ENCODE data around the gene PLXDC2.

PLXDC2 gene

GRCh38 chr10:19862811-19863515, 46.7 kb downstream of the PLXDC2 start:
- no peak for DNase-seq

GRCh38 chr10:19865676-19866075, 49.4 kb downstream of the PLXDC2 start:
- no peak for DNase-seq

GRCh38 chr10:19869370-19869769, 53.1 kb downstream of the PLXDC2 start:
- no peak for DNase-seq

- DNase-seq, result no peak
These were observed 56.5 kb downstream of the PLXDC2 start for GRCh38 chr10:19872504-19873271.

DNA sequence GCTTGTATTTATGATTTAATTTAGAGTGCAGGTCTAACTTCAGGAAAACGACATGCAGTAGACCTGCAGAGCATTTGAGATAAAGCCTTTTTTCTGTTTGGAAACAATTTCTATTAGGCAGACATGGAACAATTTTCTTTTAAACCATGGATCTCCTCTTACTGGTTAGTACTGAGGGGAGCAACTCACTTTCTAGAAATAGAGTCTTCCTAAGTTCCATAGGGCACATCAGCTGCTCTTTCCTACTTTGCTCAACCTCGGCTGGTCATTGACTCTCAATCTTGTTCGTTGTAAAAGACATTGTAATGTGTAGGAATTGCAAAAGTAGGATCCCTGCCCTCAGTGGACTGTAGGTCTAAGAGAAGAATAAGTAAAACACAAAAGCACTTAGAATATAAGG, 58.0 kb downstream of the PLXDC2 start:
- DNase-seq, result no peak

GRCh38 chr10:19874791-19875190, 58.6 kb downstream of the PLXDC2 start:
- no peak for DNase-seq

DNA sequence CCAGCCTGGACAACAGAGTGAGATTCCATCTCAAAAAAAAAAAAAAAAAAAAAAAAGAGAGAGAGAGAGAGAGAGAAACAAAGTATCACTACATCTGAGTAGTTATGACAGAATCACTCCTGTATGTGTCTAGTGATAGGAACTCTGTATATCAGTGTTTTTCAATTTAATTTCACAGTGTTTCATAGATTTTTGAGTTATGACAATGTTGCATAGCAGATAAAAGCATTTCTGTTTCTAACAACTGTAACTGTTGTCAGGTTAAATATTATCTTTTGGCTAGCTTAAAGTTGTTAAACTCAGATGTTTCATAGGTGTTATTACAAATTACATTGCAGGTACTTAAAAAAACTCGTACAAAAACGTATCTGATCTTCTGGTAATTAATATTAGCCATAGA, 60.3 kb downstream of the PLXDC2 start:
- DNase-seq, result no peak

GRCh38 chr10:19877466-19878255, 61.4 kb downstream of the PLXDC2 start:
- no peak for DNase-seq

GRCh38 chr10:19882621-19883020, 66.4 kb downstream of the PLXDC2 start:
- DNase-seq, result no peak

GRCh38 chr10:19888061-19888660, 71.9 kb downstream of the PLXDC2 start:
- DNase-seq, result no peak

DNA sequence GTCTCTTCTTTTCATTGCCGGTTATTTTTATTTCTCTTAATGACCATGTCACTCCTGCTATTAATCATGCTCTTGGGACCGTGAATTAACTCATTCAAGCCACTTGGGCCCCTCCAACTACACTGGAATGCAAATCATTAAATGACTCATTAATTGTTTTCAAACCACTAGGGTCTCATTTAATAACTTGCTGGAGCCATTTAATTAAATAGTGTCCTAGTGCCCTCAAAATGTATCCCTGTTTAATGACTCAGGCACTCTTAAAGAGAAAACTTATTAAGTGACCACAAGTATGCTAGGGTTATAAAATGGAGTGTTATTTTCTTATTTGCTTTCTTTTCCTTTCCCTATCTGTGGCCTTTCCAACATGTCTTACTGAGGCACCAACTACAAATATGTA, 73.0 kb downstream of the PLXDC2 start:
- DNase-seq, result no peak

GRCh38 chr10:19891429-19891828, 75.2 kb downstream of the PLXDC2 start:
- no peak for DNase-seq

DNA sequence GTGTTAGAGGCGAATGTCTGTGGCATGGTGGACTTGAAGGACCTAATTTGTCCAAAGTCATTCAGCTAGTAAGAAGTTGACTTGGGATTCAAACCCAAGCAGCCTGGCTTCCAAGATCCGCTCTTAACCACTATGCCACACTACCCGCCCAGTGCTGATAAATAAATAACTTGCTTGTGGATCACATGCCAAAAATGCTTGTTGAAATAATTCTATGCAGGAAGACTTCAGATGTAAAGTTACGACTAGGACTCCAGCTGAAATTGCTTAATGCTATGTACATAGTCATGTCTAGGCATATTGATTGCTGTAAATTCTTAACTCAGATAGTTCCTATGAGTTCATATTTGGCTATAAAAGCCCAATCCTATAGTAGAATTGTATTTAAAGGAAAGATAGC, 76.0 kb downstream of the PLXDC2 start:
- DNase-seq, result no peak

- DNase-seq, result no peak
These were observed 76.4 kb downstream of the PLXDC2 start for GRCh38 chr10:19892677-19893076.

DNA sequence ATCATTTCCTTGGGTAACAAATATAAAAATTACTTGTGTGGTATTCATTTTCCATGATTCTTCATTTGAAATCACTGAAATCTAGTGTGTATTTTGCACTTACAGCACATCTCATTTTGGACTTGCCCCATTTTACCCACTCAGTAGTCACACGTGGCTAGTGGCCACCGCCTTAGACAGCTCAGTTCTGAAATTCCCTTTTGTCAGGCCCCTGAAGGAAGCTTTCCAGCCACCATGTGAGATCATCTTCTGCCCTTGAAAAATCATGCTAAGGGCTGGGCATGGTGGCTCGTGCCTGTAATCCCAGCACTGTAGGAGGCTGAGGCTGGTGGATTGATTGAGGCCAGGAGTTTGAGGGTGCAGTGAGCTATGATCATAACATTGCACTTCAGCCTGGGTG, 79.3 kb downstream of the PLXDC2 start:
- no peak for DNase-seq

DNA sequence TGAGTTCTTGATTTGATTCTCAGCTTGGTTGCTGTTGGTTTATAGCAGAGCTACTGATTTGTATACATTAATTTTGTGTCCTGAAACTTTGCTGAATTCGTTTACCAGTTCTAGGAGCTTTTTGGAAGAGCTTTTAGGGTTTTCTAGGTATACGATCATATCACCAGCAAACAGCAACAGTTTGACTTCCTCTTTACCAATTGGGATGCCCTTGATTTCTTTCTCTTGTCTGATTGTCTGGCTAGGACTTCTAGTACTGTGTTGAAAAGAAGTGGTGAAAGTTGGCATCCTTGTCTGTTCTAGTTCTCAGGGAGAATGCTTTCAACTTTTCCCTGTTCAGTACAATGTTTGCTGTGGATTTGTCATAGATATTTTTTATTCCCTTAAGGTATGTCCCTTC, 86.2 kb downstream of the PLXDC2 start:
- DNase-seq, result no peak

GRCh38 chr10:19904202-19904661, 88.0 kb downstream of the PLXDC2 start:
- no peak for DNase-seq

DNA sequence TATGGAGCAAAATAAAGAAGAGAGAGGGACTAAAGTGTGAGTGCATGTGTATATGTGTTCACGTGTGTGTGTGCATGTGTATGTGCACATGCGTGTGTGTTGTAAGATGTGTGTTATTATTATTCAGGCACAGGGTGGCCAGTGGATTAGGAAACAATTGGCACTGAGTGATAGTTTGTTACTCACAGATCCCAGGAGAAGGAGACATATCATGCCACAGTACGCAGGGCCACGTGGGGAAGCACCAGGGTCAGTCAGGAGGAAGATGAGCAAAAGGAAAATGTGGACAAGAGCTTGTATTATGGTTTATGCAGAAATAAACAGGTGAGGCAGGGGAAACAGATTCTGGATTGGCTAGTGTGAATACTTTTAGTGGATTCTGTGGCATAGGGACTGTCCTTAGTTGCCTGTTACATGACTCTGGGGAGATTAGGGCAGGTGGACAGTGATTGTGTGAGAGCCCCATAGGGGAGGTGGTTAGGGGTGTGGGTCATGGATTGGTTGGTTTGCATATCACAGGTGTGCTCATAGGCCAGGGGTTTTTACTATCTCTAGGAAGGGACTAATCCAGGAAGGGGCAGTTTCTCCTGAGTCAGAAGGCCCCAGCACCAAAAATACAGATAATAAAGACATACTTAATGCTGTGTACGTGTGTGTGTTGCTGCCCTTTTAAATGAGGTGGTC, 90.0 kb downstream of the PLXDC2 start:
- DNase-seq, result no peak

DNA sequence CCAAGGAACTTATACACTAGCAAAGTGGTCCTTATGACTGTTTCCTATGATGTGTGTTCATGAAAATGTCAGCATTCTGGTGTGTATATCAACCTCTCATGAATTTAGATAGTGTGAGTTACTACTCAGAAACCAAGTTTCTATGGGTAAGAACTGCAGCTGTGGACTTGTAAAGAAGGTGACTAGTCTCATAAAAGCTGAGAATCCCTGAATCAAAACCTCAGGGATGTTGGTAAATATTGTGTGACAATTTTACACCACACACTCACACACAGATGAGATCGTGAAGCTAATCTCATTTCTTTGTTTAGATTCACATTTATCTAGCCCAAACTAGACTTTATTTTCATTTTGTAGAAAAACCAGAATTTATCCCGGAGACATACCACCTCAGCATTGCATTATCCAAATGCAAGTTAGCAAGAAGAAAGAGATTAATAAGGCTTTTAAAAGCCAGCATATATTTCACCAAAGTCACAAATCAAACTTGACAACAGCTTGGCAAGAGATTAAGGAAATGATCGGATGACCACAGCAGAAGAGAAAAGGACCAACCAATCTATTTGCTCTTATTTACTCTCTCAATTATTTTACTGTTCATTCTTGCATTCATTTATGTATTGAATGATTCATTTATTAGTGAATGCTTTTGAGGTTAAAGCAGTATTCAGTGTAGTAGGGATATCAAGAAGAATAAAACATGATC, 92.9 kb downstream of the PLXDC2 start:
- no peak for DNase-seq

GRCh38 chr10:19911886-19912285, 95.7 kb downstream of the PLXDC2 start:
- no peak for DNase-seq

GRCh38 chr10:19913987-19914386, 97.8 kb downstream of the PLXDC2 start:
- DNase-seq, result no peak

DNA sequence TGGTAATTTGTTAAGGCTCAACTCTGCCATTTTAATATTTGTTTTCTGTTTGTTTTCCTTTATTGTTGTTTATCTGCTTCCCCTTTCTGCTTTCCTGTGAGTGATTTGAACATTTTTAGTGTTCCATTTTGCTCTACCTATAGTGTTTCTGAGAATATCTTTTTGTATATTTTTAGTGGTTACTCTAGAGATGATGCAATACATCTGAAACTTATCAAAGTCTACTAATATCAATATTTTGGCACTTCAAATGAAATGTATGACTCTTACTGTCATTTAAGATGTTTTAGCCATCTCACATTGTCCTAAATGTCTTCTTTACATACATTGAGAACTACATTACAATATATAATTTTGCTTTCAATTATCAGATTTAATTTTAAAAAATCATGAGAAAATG, 98.9 kb downstream of the PLXDC2 start:
- DNase-seq, result no peak

Data from stimulated activated CD4-positive, alpha-beta T cell treated with anti-CD3 and anti-CD28 coated beads, Interleukin-4, amount 100 ng/mL, for 24 hours (primary cell).